ENCODE results near the gene ZDHHC24.

DNA sequence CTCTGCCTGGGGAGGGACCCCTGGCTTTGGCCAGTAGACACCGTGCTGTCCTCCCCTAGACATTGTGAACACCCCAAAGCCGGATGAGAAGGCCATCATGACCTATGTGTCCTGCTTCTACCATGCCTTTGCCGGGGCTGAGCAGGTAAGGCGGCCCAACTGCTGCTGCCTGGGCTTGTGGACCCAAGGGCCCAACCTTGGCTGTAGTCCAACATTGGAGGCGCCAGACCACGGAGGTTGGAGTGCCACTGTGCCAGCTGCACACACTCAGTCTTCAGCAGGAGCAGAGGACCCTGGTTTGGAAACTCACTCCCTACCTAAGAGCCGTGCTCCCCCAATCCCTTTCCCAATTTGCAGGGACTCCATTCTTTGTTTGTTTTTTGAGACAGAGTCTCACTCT is 10.2 kb upstream of the ZDHHC24 start:
- TF ChIP-seq, protein P1, sequence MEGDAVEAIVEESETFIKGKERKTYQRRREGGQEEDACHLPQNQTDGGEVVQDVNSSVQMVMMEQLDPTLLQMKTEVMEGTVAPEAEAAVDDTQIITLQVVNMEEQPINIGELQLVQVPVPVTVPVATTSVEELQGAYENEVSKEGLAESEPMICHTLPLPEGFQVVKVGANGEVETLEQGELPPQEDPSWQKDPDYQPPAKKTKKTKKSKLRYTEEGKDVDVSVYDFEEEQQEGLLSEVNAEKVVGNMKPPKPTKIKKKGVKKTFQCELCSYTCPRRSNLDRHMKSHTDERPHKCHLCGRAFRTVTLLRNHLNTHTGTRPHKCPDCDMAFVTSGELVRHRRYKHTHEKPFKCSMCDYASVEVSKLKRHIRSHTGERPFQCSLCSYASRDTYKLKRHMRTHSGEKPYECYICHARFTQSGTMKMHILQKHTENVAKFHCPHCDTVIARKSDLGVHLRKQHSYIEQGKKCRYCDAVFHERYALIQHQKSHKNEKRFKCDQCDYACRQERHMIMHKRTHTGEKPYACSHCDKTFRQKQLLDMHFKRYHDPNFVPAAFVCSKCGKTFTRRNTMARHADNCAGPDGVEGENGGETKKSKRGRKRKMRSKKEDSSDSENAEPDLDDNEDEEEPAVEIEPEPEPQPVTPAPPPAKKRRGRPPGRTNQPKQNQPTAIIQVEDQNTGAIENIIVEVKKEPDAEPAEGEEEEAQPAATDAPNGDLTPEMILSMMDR (IDR thresholded peaks at IDR 0.05): no peak
- TF ChIP-seq POLR2A (IDR thresholded peaks at IDR 0.05): no peak
